Heart left ventricle (tissue), 16 donors: ENCODE measurements around the gene PLIN1. TPM values are rescaled to one million over a fixed set of nuclear protein-coding genes. Genes with fewer than 3 reads are reported as not detected.

ENCODE experiments used
- ATAC-seq, 4 donors: fragments of 200-7000 bp; cut with Tn5 transposase; one replicate each; pipeline ENCODE4 v1.9.1; 2020 to 2022; ENCODE audit warnings: moderate library complexity in 4 of 4, mild to moderate bottlenecking in 3 of 4, moderate number of reproducible peaks in 1 of 4
- DNase-seq, 5 donors: peaks; one replicate each; pipeline ENCODE4 v3.0.0-alpha.2; 2020
- H3K27ac ChIP-seq, 12 donors: fragments of 200-600 bp; sonication (generic) in 4 of 12; one replicate each; pipeline versions ENCODE4 v1.5.0 to v1.8.0; 2016 to 2022; ENCODE audit warnings: mild to moderate bottlenecking in 2 of 12
- H3K27me3 ChIP-seq, 9 donors: fragments of 200-600 bp; sonication (generic) in 2 of 9; one replicate each; pipeline versions ENCODE4 v1.5.1 to v1.8.0; 2016 to 2022; ENCODE audit warnings: mild to moderate bottlenecking in 3 of 9
- H3K36me3 ChIP-seq, 9 donors: fragments of 200-600 bp; sonication (generic) in 2 of 9; one replicate each; pipeline versions ENCODE4 v1.5.0 to v1.8.0; 2018 to 2022; ENCODE audit warnings: mild to moderate bottlenecking in 2 of 9
- H3K4me1 ChIP-seq, 12 donors: fragments of 200-600 bp; sonication (generic) in 4 of 12; one replicate each; pipeline versions ENCODE4 v1.5.0 to v1.8.0; 2016 to 2022; ENCODE audit warnings: mild to moderate bottlenecking in 3 of 12
- H3K4me3 ChIP-seq, 12 donors: fragments of 200-600 bp; sonication (generic) in 4 of 12; one replicate each; pipeline versions ENCODE4 v1.5.0 to v1.8.0; 2017 to 2022; ENCODE audit warnings: mild to moderate bottlenecking in 9 of 12, moderate library complexity in 4 of 12
- H3K9me3 ChIP-seq, 12 donors: fragments of 200-600 bp; sonication (generic) in 4 of 12; one replicate each; pipeline versions ENCODE4 v1.5.0 to v1.8.0; 2016 to 2022; ENCODE audit warnings: mild to moderate bottlenecking in 1 of 12
- CTCF ChIP-seq, 12 donors: fragments of 200-600 bp; sonication (generic) in 4 of 12; IDR thresholded peaks; one replicate each; pipeline versions ENCODE4 v1.5.0 to v1.8.0; 2018 to 2022; ENCODE audit warnings: antibody characterized with exemption in 12 of 12, mild to moderate bottlenecking in 5 of 12
- POLR2A ChIP-seq, 2 donors: fragments of 450-650 bp; IDR thresholded peaks; one replicate each; pipeline ENCODE4 v1.6.1; 2017; ENCODE audit warnings: antibody characterized with exemption in 2 of 2, mild to moderate bottlenecking in 2 of 2, moderate library complexity in 2 of 2
- WGBS, 4 donors: extraction: QIAGEN DNeasy Blood & Tissue Kit in 2 of 4; methylation state at CpG; one replicate each; pipeline versions ENCODE4 v1.1.5 to v1.1.7; 2013 to 2018; 5-methylcytosine and 5-hydroxymethylcytosine counted together
- intact Hi-C, 10 donors: fragments of 100-400 bp; cut with DNase I; formaldehyde crosslinking; loops; one replicate each; pipeline versions ENCODE4 v1.11.1 to v1.14.2; 2022
- polyA plus RNA-seq, 2 donors: library from polyadenylated mRNA; stranded (reverse); fragments of 200-250 nt; gene quantifications; one replicate each; pipeline ENCODE4 v1.2.3, GENCODE V29; 2013
- total RNA-seq, 9 donors: library from RNA; depleted of rRNA in 2 of 9; stranded (reverse); fragments of >200 nt in 2 of 9; fragmentation: NEBNext Ultra II Directional in 3 of 9; extraction: Animal tissue kit (Norgen Biotek cat#: 25700) in 3 of 9; gene quantifications; one replicate each; pipeline versions ENCODE4 v1.1.0 to v1.2.4, GENCODE V29; 2016 to 2023
- donor health status: ischemic (EF 13 %, LVEDD 7.1; RV severe dilation, severe dysfunction).
- donor health status: healthy with polysubstance abuse.
- donor health status: DM: no; HTN: yes; CAD: no.
- donor health status: DM: no; HTN: no; CAD: no.
- donor health status: ischemic (EF 25% LVEDD 6.9; RV normal size, moderate dysfunction).
- donor health status: ischemic (EF 25% LVEDD 5.7; RV mildly dilated, moderate dysfunction).
- donor health status: healthy.
- donor health status: DM: yes; HTN: yes; CAD: no.
- donor health status: ischemic (EF 35%, LVEDD 5.7; RV mildly dilated, moderate dysfunction).
- donor health status: nonischemic (EF 11% LVEDD 7.7; RV severe dilation, severe dysfunction).
- donor health status: DM: yes; HTN: yes; CAD: no.
- donor health status: PGD.
- donor health status: ischemic (EF 29% LVEDD 5.4; RV normal size, mild dysfunction).
- donor health status: nonischemic (EF 23%, LVEDD 6.1; RV moderate dilation, normal function).

PLIN1 gene
- total and polyA plus RNA-seq, 11 donors: 0.28 to 143 (median 4.0) TPM

DNA sequence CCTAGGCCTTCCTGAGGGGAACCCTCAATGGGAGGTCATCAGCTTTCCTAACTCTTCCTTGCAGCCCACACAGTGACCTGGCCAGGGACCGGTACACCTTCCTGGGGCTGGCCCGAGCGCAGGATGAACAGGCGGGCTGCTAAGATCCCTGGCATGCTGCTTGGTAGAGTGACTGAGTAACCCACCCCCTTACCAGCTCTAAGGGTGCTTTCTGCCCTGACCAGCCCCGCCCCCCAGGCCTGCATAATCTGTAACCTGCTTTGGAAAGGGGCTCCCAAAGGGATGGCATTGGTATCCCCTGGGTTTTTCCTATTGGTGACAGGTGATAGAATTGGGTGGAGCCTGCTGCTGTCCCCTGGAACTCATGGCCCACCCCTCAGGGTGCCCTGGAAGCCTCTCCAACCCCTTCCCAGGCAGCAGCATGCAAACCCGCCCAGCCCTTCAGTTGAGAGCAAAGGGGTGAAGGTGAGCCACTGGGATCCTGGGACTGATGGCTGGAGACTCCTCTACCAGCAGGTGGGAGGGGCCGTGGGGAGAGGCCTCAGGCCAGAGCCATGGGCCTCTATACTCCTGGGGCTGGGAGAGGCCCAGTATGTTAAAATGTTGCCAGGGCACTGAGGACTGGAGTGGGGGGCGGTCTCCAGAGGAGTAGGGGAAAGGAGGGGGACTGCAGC is 12.8 kb downstream of the PLIN1 start:
- Histone ChIP-seq H3K27ac (peak overlapping the region; percentile 81 to 91 (median 86)), H3K36me3 (no peaks in the 10 kb centered on the region), H3K9me3 (no peaks in the 10 kb centered on the region), H3K4me3 (peak overlapping the region in 8 of 12 donors; percentile 17 to 65 (median 55)), H3K27me3 (no peaks in the 10 kb centered on the region), H3K4me1 (peaks cover 0 to 31% (median 24%) of the 10 kb centered on the region in 12 donors)
- TF ChIP-seq CTCF (IDR thresholded peaks at IDR 0.05) (no peak), POLR2A (IDR thresholded peaks at IDR 0.05) (no peak)
- ATAC-seq (peak in 3 of 4 donors; percentile 2 to 23 (median 6)), DNase-seq (peak in 1 of 5 donors; percentile 27)
- 87 to 98% (median 94%) methylated on average over 3 to 8 of the region's 8 CpGs for WGBS, 4 donors
- intact Hi-C loops: no loop called here

DNA sequence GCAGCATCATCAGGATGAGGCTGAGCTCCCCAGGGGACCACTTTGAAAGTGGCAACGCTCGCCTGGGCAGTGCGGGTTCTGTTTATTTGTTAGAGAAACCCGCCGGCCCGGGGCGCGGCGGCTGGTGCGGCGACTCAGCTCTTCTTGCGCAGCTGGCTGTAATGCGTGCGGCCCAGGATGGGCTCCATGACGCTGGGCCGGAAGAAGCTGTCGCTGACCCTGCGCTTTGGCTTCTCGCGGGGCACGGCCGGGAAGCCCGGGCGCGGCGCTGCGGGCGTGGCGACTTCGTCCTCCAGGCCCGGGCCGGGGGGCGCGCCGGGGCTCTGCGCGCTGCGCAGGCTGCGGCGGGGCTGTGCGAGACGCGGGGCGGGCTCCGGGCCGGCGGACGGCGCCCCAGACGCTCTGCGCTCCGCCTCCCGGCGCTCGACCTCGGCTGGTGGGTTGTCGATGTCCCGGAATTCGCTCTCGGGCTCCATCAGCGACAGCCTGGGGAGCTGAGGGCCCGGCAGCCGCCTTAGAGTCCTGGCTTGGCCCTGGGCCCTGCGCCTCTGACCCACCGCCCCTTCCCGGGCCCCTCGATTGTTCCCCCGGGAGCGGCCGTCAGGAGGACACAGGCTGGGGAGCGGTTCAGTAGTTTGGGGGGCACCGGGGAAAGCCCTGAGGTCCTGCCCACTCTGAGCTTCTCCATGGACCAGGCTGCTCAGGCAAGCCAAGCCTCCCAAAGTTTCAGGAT is 13.6 kb downstream of the PLIN1 start:
- H3K4me3 ChIP-seq: peak overlapping the region; percentile 17 to 65 (median 55)
- peak in 1 of 12 donors; percentile 2 for TF ChIP-seq CTCF (IDR thresholded peaks at IDR 0.05)
- TF ChIP-seq POLR2A (IDR thresholded peaks at IDR 0.05): peak in 1 of 2 donors; percentile 32
- ATAC-seq (peak; percentile 20 to 77 (median 66)), DNase-seq (peak; percentile 70 to 83 (median 76))
- intact Hi-C loops: no loop called here
- no peaks in the 10 kb centered on the region for H3K27me3 ChIP-seq
- no peaks in the 10 kb centered on the region for H3K9me3 ChIP-seq
- H3K4me1 ChIP-seq: peaks cover 0 to 31% (median 24%) of the 10 kb centered on the region in 12 donors
- WGBS, 4 donors: 2 to 5% (median 3%) methylated on average over 35 to 72 of the region's 72 CpGs
- peak overlapping the region; percentile 81 to 91 (median 86) for H3K27ac ChIP-seq
- H3K36me3 ChIP-seq: no peaks in the 10 kb centered on the region

GRCh38 chr15:89664441-89665350 is 14.5 kb downstream of the PLIN1 start:
- TF ChIP-seq POLR2A (IDR thresholded peaks at IDR 0.05) (no peak), CTCF (IDR thresholded peaks at IDR 0.05) (no peak)
- WGBS, 4 donors: 86 to 89% (median 87%) methylated on average over 13 of the region's 13 CpGs
- no peaks in the 10 kb centered on the region for H3K9me3 ChIP-seq
- peak overlapping the region in 11 of 12 donors; percentile 22 to 65 (median 56) for H3K4me3 ChIP-seq
- H3K36me3 ChIP-seq: no peaks in the 10 kb centered on the region
- intact Hi-C loops: no loop called here
- H3K27ac ChIP-seq: peak overlapping the region; percentile 81 to 91 (median 86)
- ATAC-seq: no peak
- H3K4me1 ChIP-seq: peaks cover 0 to 31% (median 24%) of the 10 kb centered on the region in 12 donors
- DNase-seq: no peak
- no peaks in the 10 kb centered on the region for H3K27me3 ChIP-seq
